Myocyte (in vitro differentiated cells): ENCODE measurements around the gene PLAC1. TPM values are rescaled to one million over a fixed set of nuclear protein-coding genes. Genes with fewer than 3 reads are reported as not detected.

Experiments
- DNase-seq: peaks from one replicate; pipeline ENCODE4 v3.0.0-alpha.2; 2012; ENCODE audit warnings: low read depth
- total RNA-seq: library from RNA; depleted of rRNA; stranded (reverse); fragments of >200 nt; gene quantifications from 2 replicates; pipeline ENCODE4 v1.2.3, GENCODE V29; 2014

The PLAC1 gene
- total RNA-seq, 1 donor from 2014 or later, result 0.48 TPM

DNA sequence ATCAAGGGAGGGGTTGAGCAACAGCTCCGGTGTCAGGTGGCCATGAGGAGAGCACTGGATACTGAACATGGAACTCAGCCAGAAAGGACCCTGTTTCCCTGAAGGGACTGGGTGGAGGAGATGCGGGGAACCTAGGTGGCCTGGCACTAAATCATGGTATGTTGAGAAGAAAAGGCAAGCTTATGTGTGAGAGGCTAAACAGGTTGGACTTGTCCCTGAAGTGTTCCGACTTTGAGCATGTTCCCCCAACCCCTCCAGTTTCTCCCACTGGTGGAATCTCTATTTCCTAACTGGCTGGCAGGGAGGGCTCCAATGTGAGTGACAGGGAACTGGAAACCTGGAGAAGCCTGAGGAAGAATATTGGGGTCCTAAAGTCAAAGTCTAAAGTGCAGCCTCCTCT is 69.5 kb downstream of the PLAC1 start:
- no peak for DNase-seq

DNA sequence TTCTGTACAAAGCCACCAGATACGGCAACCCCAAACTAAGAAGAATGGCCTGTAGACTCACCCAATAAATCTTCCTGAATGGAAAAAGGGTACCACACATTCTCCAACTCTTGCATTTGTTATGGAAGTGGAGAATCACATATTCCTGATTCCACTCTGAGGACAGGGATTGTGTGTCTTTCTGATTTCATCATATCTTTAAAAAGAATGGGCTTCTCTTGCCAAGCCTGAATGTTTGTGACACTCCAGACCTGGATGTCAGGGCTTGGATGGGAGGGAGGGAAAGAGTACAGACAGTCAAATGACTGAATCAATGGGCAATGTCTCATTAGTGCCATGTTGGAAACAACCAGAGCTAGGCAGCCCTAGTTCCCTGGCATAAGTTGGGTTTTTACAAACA is 77.4 kb downstream of the PLAC1 start:
- DNase-seq, result peak; percentile 81

DNA sequence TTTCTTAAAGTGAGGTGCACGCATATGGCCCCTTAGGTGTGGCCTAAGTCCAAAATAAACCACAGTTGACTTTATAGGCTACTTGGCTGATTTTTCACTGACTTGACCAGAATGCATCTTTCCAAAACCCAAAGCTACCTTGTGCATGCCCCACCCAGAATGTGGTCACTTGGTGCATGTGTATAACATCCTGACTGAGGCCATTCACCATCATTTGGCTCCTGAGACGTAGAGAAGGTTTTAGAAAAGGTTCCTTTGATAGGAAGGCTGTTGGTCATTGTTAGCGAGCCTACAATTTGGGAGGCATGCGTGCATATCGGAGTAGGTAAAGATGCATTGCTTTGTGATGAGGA is 84.6 kb downstream of the PLAC1 start:
- no peak for DNase-seq

DNA sequence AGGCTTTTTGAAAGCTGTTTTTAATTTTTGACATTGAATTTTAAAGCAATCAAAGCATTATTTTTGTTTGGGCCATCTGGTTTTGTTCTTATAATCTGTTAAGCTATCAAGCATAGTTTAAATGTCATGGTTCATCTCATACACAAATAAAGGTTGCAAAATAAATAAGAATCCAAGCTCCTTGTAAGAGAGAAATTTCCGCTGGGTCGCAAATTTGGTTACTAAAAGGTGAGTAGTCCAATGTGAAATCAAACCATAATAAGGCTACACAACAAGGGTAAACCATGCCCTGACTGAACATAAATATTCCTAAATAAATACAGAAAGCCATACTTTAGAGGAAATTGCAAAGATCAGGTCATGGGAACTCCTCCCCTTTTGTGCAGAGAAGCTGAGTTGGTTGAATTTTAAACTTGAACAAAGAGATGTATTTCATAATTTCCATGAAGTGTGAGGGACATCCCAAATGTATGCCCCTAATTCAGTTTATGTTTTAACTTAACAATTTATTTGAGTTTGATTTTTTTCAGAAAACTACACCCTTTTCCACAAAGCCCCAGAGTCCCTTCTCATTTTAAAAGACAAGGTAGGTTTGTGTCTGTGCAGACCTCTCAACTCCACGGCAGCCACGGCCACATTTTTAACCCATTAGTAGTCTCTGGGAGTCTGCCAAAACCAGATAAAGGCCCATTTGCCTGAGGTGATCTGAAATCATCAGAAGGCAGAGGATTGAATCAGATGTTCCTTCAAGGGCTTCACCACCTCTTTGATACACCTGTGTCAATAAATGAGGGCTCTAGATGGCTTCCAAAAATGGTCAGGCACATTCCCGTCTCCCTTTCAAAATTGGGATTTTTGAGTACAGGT is 85.2 kb downstream of the PLAC1 start:
- no peak for DNase-seq

DNA sequence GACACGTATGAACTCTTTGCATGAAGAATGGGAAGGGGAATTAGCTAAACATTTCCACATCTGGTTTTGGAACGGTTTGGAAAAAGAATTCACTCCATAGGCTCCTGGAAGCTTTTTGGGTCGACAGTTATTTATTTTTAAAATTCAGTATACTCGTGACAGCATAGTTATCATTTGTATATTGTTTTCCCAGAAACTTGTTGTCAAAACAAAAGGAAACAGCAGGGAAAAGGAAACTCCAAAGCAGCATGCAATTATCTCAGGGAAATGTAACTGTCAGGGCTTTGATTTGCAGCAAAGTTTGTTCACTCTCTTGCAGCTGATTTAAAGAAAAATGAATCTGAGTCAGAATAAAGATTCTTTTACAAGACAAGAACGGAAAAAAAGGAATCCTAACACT is 86.5 kb downstream of the PLAC1 start:
- DNase-seq, result no peak

DNA sequence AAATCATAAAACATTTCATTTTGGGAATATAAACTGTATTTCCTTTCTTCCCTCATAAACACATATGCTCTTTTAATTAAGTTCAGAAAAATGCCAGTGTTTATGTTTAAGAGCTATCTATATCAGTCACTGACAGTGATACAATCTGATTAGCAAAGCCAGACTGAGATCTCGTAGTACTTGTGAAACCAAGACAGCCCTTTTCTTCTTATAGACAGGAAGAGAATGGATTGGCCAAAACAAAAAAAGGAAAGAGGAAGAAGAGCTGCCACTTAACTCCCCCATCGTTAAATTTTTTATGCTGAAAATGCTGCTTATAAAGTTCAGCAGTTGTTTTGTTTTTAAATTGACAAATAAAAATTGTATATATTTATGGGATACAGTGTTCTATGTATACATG is 87.4 kb downstream of the PLAC1 start:
- no peak for DNase-seq

DNA sequence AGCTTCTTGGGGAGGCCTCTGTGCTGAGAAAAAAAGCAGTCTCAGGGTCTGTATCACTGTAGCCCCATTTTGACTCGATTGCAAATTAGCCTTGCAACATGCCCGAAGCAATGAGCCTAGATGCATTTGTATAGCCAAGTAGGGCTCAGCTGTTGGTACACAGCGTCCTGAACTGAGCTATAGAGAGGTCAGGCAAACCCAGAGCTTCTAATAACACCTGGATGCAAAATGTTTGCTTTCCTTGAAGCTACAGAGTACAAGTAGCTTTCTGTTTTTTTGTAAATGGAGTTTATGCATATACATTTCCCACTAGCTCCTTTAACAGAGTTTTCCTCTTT is 87.8 kb downstream of the PLAC1 start:
- DNase-seq, result no peak

DNA sequence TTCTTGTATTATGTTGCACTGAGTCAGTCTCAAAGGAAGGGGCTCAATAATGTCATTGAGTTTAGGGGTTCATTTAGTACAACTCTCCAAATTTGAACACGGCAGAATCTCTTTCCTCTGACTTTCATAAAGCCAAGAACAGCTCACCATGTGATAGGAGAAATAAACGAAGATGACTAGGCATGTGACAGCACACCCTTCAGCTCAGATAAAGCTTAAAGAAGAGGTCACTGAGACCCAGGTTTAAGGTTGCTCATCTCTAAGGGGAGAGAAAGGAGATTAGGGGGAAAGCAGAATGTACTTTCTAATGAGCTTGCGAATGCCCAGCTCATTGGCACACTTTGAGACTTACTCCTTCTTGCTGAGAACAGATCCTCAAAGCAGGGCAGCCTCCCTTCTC is 89.0 kb downstream of the PLAC1 start:
- no peak for DNase-seq

DNA sequence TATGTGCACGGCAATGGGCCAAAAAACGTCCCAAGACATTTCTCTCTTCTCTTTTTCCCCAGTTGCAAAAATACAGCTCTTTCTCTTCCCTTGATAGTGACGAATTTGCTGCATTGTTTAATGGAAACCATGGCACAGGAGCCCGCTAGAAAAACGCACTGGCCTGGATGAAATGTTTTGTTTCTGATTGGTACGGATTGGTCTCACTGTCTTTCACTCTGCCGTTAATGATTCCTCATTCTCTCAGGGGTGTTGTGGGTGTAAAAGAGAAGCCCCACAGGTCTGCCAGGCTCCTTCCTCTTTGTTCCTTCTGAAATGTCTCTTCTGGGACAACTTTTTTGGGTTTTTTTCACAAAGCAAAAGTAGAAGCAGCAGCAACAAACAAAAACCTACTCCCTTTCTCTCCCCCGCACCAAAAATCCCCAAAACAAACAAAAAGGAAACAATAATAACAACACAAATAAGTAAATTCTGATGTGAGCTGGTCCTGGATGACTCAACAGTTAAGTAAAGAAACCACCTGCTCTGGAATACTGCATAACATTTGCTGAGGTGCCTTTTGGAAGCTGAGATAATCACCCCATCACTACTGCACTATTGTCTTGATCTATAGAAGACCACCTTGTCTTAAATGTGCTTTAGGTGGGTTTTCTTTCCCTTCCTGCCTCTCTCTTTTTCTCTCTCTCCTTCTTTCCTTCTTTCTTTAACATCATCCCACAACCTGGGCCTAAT is 89.8 kb downstream of the PLAC1 start:
- DNase-seq, result no peak

DNA sequence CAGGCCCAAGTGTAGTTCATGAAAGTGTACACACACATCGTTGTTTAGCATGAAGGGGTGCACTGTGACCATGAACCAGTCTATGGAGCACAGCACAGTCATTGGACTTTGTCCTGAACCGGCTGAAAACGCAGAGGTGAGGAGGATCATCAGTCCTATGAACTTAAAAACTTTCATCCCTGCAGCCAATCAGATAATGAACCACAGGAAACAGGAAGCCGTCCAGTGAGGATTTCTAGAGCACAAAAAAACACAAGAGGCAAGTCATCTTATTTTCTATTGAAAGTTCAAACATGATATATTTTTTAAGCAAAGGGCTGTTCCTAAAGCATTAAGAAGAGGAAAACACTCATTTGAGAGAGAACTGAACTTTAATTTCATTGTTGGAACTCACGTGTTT is 91.8 kb downstream of the PLAC1 start:
- DNase-seq, result no peak

DNA sequence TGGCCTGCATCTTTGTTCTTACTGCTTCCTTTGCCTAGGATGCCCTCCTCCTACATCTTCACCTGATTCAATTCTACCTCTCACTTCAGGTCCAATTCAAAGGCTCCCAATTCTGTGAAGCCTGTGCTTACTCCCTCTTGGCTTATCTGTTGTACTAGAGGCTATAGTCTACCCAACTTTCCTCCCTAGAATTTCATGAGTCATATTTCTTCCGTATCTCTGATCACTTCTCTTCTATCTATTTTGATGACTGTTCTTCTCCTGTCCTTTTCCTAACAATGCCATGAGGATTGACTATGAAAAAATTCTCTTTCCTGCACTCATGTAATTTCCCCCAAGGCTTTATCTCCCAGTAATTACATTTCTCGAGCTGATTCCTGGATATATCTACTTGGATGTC is 96.3 kb downstream of the PLAC1 start:
- no peak for DNase-seq

DNA sequence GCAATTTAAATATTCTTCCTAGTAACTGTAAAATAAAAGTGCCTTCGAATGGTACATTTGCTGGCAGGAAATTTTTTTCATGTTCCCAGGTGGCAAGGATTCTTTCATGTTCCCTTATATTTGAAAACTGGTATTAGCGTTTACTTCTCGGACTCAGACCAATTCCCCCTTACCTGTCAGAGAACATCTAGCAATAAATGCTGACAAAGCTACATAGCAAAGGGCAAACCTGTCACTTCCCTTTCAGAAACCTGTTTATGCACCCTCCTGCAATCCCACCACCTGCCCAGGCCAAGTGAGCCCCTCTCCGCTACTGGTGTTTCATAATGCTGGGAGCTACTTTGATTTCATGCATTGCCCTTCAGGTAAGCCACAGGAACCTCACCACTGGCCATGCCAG is 100.1 kb downstream of the PLAC1 start:
- DNase-seq, result no peak

DNA sequence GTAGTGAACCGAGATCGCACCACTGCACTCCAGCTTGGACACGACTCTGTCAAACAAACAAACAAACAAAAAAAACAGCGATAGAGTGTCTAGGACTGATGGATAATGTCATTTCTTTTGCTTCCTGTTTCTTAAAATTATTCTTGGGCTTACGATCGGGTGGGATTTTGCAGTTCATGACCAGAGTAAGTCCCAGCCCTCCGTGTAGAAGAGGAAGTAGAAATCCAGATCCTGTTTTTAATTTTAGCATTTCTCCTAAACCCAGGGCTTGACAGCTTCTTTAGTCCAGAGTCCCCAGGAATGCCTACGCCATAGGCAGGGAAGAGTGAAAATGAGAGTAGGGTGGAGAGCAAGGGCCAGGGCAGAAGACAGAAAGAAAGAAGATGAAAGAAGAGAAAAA is 104.0 kb downstream of the PLAC1 start:
- no peak for DNase-seq

DNA sequence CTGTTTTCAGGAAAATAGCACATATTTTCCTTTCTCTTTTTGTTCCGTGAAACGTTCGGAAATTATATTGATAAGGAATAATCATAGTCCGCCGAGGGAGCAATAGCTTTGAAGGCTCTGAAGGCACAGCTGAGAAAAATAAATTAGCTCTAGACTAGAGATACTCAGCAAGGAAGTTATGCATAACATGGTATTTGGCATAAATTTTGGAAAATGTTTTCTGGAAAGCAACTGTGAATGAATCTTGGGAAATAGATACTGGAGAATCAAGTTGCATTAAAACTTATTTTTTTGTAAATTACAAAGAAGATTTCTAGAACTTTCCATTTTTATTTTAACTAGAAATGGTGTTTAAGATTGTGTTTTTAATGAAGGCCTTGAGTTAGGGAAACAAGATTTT is 105.9 kb downstream of the PLAC1 start:
- DNase-seq, result no peak

DNA sequence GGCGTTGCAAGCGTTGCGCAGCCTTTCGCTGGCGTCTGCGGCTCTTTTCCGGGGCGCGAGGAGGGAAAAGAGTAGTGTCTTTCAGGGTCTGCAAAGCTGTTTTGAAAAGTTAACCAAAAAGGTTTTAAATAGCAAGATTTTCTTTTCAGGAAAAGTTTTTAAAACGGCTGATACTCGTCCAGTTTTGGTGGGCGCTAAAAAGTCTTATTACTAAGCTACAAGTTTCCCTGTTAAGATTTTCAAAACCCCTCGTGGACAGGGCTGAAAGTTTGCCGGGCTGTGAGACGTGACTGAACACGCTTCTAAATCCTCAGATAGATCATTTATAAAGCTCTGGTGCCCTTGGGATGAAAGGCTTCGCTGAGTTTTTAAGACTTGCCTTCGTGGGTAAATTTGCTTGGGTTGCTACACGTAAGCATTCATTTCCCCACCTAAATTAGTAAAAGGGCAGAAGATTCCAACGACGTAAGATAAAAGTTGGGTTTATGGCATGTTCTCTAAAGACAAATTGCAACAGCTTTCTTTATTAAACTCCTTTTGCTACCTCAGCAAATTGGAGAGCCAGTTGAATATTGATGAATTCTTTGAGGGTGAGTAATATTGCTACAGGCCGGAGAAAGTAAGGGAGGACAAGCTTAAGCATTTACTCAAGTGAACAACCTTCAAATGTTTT is 106.8 kb downstream of the PLAC1 start:
- DNase-seq, result no peak

DNA sequence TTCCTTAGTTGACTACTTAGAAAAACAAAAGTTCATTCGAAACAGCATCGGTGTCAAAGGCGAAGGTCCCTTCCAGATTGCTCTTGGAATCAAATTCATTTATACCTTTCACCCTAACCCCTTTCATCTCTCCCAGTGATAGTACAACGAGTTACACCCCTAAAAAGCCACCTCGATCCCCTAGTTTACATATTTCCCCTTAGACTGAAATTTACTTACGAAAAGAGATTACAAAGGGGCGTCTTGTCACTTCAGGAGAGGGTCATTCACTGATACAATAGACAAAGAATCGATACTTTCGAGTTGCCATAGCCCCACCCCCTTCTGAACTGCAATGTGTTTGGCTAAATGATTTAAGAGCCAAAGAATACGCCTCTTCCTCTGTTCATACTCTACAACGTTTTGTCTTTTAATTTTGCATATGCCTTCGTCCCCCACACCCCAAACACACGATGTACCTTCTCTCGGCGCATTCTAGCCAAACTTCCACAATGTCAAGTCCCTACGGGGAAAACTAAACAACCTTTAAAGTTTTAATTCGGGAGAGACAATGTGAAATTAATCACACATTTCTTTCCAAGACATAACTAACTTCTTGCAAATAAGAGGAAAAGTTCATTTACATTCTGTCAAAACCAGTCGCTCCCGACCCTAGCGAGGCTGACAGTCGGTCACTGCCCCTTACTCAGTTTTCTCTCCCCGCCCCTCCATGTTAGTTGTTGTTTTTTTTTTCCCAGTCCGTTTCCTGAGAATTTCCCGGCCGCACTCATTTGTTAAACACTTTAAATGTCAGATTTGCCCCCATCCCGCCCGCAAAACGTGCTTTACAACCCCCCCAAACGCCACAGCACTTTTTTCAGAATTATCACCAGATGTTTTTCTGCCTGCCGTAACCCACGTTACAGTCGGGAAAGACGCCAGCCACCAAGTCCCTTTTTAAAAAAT is 109.7 kb downstream of the PLAC1 start:
- DNase-seq, result no peak

DNA sequence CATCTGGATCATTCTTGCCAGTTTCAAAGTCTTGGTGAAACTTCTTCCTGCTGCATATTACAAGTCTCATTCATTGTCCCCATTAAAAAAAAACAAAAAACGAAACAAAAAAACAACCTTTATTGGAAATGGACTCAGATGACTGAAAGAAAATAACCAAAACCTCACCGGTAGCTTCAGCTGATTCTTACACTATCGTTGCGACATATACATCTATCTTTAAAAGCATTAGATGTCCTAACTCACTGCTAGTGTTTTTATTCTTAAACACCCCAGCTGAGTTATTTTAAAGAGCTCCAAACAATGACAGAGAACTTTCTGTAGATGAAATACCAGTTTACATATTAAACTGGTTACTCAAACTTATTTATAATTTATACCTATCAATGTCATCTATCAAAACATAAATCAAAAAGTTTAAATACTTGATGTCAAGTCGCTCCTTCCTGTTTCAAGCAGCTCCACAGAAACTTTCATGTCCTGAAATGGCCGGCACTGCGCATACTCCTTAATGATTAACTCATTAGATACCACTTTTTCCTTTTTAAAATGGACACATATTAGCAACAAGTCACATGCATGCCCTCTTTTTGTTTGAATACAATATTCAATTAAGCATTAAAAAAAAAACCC is 111.1 kb downstream of the PLAC1 start:
- peak; percentile 42 for DNase-seq

DNA sequence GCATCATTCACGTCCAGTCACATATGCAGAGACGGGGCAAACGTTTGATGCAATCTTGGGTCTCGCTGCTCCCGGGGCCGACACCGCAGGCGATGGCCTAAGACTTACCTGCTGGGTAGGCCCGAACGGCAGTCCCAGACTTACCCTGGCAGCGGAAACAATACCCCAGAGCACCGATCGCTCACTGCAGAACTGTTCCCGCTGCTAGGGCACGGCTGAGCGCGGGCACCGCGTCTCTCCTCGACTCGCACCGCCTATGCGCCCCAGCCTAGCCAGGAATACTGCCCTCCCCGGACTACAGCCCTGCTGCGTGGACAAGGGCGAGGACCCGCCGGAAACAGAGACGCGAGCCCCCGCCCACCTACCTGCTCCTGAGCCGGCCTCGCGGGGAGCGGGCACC is 112.1 kb downstream of the PLAC1 start:
- DNase-seq, result no peak

DNA sequence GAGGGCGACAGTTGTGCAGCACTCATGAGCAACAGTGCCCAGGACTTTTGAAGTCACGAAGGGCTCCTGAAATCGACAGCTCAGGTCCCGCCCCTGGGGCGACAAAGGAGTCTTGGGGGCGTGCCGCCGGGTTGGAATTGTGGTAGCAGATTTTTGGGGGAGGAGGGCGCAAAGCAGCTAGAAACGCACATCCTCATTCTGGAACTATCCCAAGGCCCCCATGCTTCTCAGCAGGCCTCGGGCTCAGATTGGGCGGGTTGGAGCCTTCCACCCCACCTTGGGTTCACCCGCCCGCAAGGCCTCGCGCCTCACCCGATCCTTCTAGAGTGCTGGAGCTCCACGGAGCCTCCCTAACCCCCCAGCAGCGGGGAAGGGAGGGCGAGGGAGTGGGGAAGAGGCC is 112.8 kb downstream of the PLAC1 start:
- no peak for DNase-seq

DNA sequence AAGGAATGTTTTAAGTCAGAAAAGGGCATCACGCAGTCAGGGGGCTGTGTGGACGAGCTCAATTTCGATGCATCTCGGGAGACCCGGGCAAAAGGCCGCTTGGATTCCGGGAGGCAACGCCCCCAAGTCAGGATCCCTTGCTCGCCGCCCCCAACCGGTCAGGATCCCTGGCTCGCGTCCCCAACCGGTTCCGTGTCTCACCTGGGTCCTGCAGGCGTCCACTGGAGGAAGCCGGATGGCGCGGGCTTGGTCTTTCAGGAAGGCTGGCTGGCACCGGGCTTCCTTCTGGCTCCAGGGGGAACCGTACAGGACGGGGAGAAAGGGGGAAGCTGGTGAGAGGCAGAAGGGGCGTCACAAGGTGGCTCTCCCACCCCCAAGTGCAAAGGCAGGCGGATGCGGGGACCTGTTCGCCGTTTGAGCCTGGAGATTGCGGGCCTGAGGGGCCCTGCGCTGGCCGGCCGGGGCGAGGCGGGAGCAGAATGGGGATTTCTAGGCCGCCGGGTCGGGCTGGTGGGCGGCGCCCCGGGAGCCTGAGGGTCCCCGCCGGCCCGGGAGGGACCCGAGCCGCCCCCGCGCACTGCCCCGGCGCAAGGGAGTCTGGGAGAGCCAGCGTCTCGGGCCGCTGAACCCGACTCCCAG is 113.6 kb downstream of the PLAC1 start:
- DNase-seq, result no peak
